ENCODE results near the gene CCDC148.
"Not testable (repeated sequence)": the region's sequence is repeated elsewhere in the genome, so short reads cannot be mapped to it uniquely, and the experiment has no call there.

CCDC148 gene

DNA sequence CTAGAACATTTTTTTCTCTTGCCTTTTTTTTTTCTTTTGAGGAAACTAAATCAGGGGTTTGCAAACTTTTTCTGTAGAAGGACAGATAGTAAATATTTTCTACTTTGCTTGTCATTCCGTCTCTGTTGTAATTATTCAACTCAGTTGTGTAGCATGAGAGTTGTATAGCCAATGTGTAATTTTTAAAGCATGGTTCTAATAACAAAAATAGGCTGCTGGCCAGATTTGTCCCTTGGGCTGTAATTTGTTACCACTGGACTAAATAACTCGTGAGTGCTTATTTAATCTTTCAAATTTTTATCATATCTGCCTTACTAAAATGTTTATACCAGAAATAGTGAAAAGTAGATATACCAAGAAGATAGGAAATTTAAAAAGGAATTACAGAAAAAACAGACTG, 43.0 kb downstream of the CCDC148 start:
- DNase-seq, result no peak

DNA sequence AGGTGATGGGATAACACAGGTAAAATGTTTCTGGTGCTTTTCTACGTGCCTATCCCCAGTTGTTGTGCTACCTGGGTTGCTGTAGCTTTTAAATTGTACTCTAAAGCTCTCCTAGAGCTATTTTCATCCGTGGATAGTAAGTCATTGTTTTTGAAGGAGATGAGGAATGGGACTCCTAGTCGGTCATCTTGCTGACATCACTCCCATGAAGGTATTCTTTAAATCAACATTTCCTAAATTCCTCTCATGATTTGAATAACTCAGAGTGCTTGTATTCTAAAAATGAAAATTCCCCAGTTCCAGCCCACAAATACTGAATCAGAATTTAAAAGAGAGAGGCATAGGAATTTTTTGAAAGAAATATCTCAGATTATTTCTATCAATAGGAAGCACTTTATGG, 44.3 kb downstream of the CCDC148 start:
- no peak for DNase-seq

DNA sequence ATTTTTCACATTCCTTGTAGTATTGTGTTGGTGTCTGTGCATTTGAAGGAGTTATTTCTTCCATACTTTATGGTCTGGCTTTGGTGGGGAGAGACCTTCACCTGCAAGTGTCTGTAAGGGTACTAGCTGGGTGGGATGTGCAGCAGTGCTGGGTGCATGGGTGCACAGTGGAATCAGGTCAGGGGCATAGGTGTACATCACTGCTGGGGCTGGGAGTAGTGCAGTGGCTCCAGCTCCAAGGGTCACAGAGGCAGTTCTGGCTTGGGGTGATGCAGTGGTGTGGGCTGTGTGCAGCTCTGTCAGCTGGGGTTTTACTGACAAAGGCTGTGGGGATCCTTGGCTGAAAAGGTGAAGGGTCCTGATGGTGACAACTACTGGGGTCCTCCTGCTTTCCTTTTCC, 44.8 kb downstream of the CCDC148 start:
- DNase-seq, result no peak

GRCh38 chr2:158410132-158410531, 46.4 kb downstream of the CCDC148 start:
- no peak for DNase-seq

DNA sequence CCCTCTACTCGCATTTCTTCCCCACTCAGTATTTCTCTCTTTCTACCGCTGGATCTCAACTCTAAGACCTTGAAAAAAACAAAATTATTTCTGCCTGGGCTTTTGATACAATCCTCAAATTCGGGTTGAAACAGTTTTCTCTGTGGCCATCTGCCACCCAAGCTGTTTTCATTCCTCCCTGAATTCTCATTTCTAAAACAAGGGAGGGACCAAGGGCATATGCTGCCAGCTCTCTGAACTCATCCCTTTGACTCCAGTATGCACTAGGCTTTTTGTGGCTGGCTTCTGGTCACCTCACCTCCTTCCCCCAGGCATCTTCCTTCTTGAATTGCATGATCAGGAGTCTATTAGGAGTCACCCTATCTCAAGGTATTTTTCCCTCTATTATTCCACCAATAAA, 49.5 kb downstream of the CCDC148 start:
- no peak for DNase-seq

DNA sequence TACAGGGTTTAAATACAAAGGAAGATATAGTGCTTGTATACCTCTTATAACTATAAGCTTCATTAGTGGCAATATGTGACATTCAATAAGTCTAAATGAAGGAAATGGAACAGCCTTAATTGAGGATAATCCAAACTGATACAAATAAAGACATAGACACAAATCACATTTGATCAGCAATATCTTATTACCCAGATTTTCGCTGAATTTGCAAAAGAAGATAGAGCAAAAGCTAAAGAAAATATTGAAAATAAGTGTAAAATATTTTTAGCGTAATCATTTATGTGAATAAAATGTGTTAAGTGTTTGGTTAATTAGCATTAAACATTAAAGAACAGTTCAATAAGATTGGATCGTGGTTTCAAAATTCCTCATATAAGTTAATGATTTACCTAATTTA, 51.2 kb downstream of the CCDC148 start:
- no peak for DNase-seq

GRCh38 chr2:158403237-158403636, 53.3 kb downstream of the CCDC148 start:
- no peak for DNase-seq

DNA sequence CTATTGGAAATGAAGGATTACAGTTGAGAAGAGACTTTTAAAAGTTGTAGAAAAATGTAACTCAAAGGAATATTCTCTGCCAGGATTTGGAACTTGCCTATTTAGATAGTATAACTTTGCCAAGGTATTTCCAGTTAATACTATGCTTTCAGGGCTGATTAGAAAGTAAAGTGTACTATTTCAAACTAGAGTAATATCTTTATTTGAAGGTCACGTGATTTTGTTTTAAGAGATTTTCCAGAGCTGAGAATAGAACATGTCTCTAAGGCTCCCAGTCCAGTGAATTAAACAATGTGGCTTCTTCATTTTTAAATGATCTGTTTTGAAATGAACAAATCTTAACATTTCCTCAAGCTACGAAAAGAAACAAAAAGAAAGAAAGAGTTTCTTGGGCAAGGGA, 53.9 kb downstream of the CCDC148 start:
- no peak for DNase-seq

DNA sequence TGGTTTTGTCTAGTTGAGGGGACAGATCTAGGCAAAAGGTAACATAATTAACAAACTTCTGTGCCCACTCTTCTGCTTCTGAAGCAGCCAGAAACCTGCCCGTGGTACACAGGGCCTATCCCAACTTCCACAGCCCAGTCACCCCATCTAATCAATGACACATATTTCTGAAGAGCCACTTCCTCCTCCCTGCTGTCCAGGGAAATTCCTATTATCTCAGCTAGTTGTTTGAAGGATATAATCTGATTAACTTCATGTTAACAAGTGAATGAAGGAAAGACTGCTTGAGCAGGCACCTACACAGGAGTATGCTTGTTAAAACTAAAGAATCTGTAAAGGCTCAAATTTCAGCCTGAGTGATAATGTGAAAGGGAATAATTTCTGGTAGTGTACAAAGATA, 61.4 kb downstream of the CCDC148 start:
- DNase-seq, result no peak

GRCh38 chr2:158394453-158394852, 62.1 kb downstream of the CCDC148 start:
- DNase-seq, result no peak

- DNase-seq, result no peak
These were observed 62.7 kb downstream of the CCDC148 start for GRCh38 chr2:158393886-158394285.

- DNase-seq, result no peak
These were observed 63.9 kb downstream of the CCDC148 start for GRCh38 chr2:158392687-158393086.

GRCh38 chr2:158391876-158392275, 64.7 kb downstream of the CCDC148 start:
- no peak for DNase-seq

- DNase-seq, result no peak
These were observed 65.2 kb downstream of the CCDC148 start for GRCh38 chr2:158391361-158391760.

DNA sequence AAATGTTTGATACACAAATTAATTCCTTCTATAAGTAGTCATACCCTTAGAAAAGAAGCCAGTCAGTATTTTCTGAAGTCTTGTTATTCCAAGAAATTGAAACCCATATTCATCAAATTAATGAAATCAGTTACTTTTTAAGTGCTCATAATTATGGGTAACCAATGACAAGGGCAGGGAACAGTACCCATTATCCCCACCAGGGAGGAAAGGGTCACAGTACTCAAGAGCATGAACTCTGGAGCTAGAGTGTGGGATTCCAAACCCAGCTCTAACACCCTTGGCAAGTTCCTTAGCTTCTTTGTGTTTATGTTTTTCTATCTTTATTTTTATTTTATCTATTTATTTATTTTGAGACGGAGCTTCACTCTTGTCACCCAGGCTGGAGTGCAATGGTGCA, 68.4 kb downstream of the CCDC148 start:
- no peak for DNase-seq

- DNase-seq, result no peak
These were observed 70.9 kb downstream of the CCDC148 start for GRCh38 chr2:158385646-158386045.

DNA sequence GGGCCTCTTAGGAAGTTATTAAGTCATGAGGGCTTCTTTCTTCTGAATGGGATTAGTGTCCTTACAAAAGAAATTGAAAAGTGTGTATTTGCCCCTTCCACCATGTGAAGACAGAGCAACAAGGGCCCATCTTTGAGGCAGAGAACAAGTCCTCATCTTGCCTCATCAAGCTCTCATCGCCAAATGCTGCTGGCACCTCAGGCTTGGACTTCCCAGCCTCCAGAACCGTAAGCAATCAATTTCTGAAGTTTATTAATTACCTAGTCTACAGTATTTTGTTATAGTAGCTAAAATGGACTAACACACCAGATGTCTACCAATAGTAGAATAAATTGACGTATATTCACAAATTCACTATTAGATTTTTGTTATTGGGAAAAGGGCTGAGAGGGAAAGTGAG, 74.6 kb downstream of the CCDC148 start:
- no peak for DNase-seq

GRCh38 chr2:158381205-158381604, 75.3 kb downstream of the CCDC148 start:
- no peak for DNase-seq

- no peak for DNase-seq
These were observed 75.8 kb downstream of the CCDC148 start for GRCh38 chr2:158380746-158381145.

GRCh38 chr2:158378926-158379325, 77.6 kb downstream of the CCDC148 start:
- no peak for DNase-seq

GRCh38 chr2:158366342-158366741, 90.2 kb downstream of the CCDC148 start:
- no peak for DNase-seq

GRCh38 chr2:158359846-158360245, 96.7 kb downstream of the CCDC148 start:
- no peak for DNase-seq

GRCh38 chr2:158357699-158358098, 98.9 kb downstream of the CCDC148 start:
- no peak for DNase-seq

DNA sequence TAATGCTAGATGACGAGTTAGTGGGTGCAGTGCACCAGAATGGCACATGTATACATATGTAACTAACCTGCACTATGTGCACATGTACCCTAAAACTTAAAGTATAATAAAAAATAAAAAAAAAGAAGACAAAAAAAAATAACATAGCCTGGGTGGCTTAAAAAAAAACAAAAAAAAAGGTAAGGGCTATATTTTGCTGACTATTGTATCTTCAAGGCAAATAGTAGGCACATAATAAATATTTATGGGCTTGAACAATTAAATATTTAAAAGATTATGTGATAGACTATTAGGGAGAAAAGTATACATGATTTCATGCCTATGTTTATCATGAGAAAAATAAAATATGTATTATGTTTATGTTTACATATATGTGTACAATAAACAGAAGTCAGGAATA, 99.4 kb downstream of the CCDC148 start:
- DNase-seq, result no peak

DNA sequence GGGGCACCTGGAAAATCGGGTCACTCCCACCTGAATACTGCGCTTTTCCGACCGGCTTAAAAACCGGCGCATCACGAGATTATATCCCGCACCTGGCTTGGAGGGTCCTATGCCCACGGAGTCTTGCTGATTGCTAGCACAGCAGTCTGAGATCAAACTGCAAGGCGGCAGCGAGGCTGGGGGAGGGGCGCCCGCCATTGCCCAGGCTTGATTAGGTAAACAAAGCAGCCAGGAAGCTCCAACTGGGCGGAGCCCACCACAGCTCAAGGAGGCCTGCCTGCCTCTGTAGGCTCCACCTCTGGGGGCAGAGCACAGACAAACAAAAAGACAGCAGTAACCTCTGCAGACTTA, 105.1 kb downstream of the CCDC148 start:
- not testable (repeated sequence) for DNase-seq

- not testable (repeated sequence) for DNase-seq
These were observed 105.6 kb downstream of the CCDC148 start for GRCh38 chr2:158350751-158351465.

Measured in activated CD4-positive, alpha-beta T cell treated with anti-CD3 and anti-CD28 coated beads, Interleukin-2, amount 50 U/mL, for 1 hour (primary cell).